ENCODE results near the gene C8B. TPM values are rescaled to one million over a fixed set of nuclear protein-coding genes. Genes with fewer than 3 reads are reported as not detected.

Gene C8B
- total and polyA plus RNA-seq, 2 experiments from 2014 or later, result not detected

GRCh38 chr1:56898879-56899278 is 66.9 kb downstream of the C8B start:
- H4K20me1 ChIP-seq (replicated peaks; ENCODE audit: insufficient read depth), result no peaks in the 10 kb centered on the region
- no peaks in the 10 kb centered on the region for H3K9me3 Mint-ChIP-seq
- H3K27ac Mint-ChIP-seq, result no peak overlapping the region
- no peaks in the 10 kb centered on the region for H3K27me3 ChIP-seq (ENCODE audit: insufficient read depth)
- H3F3A ChIP-seq (replicated peaks; ENCODE audit: low read depth), result no peaks in the 10 kb centered on the region
- no peaks in the 10 kb centered on the region for H3K79me2 ChIP-seq (replicated peaks; ENCODE audit: insufficient read depth)
- H3K4me1 Mint-ChIP-seq, result no peaks in the 10 kb centered on the region
- H3K4me3 Mint-ChIP-seq, result no peak overlapping the region
- H3K4me3 ChIP-seq, result no peak overlapping the region
- H3K36me3 ChIP-seq (ENCODE audit: insufficient read depth), result no peaks in the 10 kb centered on the region
- H3K27ac ChIP-seq (ENCODE audit: low read depth), result no peak overlapping the region
- H3K36me3 Mint-ChIP-seq (ENCODE audit: low read depth), result no peaks in the 10 kb centered on the region
- no peaks in the 10 kb centered on the region for H3K4me1 ChIP-seq (ENCODE audit: insufficient read depth)
- TF ChIP-seq ZNF462 (CRISPR knock-in tag; IDR thresholded peaks at IDR 0.05) (no peak), NANOG (IDR thresholded peaks at IDR 0.05; ENCODE audit: borderline replicate concordance) (no peak), EZH2 (IDR thresholded peaks at IDR 0.05; ENCODE audit: low read depth, unreplicated experiment) (no peak), REST (IDR thresholded peaks at IDR 0.05; ENCODE audit: unreplicated experiment) (no peak), STAT1 (IDR thresholded peaks at IDR 0.05; ENCODE audit: unreplicated experiment) (no peak), CREB1 (CRISPR knock-in tag; IDR thresholded peaks at IDR 0.05; ENCODE audit: low read depth) (no peak), CTCF (conservative IDR thresholded peaks at IDR 0.05; ENCODE audit: low read depth in 2 of 2) (no peak), ETS1 (IDR thresholded peaks at IDR 0.05) (no peak), ZNF114 (CRISPR knock-in tag; IDR thresholded peaks at IDR 0.05) (no peak), ZNF331 (CRISPR knock-in tag; IDR thresholded peaks at IDR 0.05; ENCODE audit: low read depth) (no peak), POLR2AphosphoS5 (IDR thresholded peaks at IDR 0.05; ENCODE audit: low read depth) (no peak), JUNB (IDR thresholded peaks at IDR 0.05; ENCODE audit: unreplicated experiment) (no peak), EZH2phosphoT487 (IDR thresholded peaks at IDR 0.05; ENCODE audit: unreplicated experiment) (no peak)
- H2AFZ ChIP-seq, result no peak overlapping the region
- no peak for ATAC-seq
- peaks cover 2% of the 10 kb centered on the region for H3K27me3 Mint-ChIP-seq (ENCODE audit: insufficient read depth, low read depth, poor library complexity)
- DNase-seq (ENCODE audit: low spot score), result no peak
- H3K4me2 ChIP-seq, result no peak overlapping the region
- H3K9me2 ChIP-seq (ENCODE audit: insufficient read depth), result peaks cover 8% of the 10 kb centered on the region; the same call in 1 of the 2 replicates

Measured in GM23338 (cell line).